Measurements from ENCODE around the gene SMARCD1. TPM values are rescaled to one million over a fixed set of nuclear protein-coding genes. Genes with fewer than 3 reads are reported as not detected.

Gene SMARCD1
- total and polyA plus RNA-seq, 9 of the 15 experiments (the other 6 are each of a cell fraction or from before 2014, with no cell fraction given), result 0.86 to 91.7 (median 48.0) TPM

DNA sequence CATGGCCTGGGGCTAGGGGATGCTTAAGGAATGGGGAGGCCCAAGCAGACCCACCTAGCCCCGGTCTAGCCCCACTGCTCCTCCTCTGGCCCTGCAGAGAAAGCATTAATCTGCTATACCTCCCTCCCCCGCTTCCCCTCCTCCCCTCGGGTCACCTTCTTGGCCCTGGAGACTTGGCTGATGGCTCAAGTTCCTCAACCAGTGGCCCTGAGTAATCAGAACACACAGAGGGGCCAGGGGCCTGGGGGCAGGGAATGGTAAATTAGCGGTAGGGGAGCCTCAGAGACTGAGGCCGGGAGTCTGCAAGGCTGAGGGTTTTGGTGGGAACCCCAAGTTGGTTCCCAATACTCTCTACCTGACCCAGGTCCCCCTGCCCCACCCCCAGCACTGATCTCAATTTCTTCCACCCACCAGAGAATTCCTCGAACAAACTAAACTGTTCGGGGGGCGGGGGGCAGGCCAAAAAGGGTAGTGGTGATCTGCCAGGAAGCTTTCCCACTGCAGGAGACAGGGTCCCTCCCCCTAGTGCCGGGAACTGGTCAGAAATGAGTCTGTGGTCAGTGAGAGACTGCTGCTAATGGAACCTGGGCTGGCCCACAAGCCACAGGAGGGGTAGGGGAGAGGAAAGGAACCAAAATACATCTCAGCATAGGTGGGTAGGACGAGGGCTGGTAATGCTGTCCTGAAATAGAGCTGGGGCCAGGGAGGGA, 12.8 kb upstream of the SMARCD1 start:
- no TSS peak for BruUV-seq (replicated peaks)
- intact Hi-C loops (cut with micrococcal nuclease) (no loop called here), in situ Hi-C loops (cut with MboI) (loop anchor here (5.0 kb wide), 1 partner anchor 240 kb away; no protein-coding TSS in a partner anchor)
- H3K79me2 ChIP-seq (ENCODE audit: control insufficient read depth, insufficient read depth, low read length), result no peaks in the 10 kb centered on the region
- H3K4me3 ChIP-seq, result no peak overlapping the region
- 13% methylated on average over 8 of the region's 10 CpGs for WGBS (ENCODE audit: insufficient coverage, low coverage, missing lambda C conversion rate)
- H3K36me3 ChIP-seq (ENCODE audit: control insufficient read depth, insufficient read depth, low read length), result no peaks in the 10 kb centered on the region
- H3K27me3 ChIP-seq (ENCODE audit: control insufficient read depth in 2 of 2, insufficient read depth in 2 of 2, low read length in 2 of 2), result peaks cover 0 to 6% of the 10 kb centered on the region in 2 experiments; a peak in 1 of 5 replicates
- DNase-seq (ENCODE audit: extremely low read depth in 1 of 4, low spot score in 3 of 4) (peak in 3 of 4 experiments; percentile 27 to 67 (median 39)), FAIRE-seq (peak; percentile 59), ATAC-seq (peak; percentile 46)
- H3K27ac ChIP-seq (ENCODE audit: extremely low read depth, low read depth, low read length), result no peak overlapping the region
- POLR2A ChIA-PET, result no interaction called here
- CTCF ChIA-PET (ENCODE audit: low intra/inter-chr PET ratio), result interaction anchor here (0.7 to 5.8 kb wide), 2 partner anchors 12 to 104 kb away, joined by 3 to 66 read pairs; no protein-coding TSS in a partner anchor
- H3K9ac ChIP-seq (ENCODE audit: insufficient read depth in 1 of 2, low read depth in 2 of 2, low read length in 2 of 2), result peak overlapping the region in 1 of 2 experiments; percentile 39; a peak in 1 of 4 replicates
- H4K20me1 ChIP-seq (replicated peaks; ENCODE audit: control insufficient read depth, insufficient read depth, low read length), result no peaks in the 10 kb centered on the region
- H3K4me1 ChIP-seq (replicated peaks in 1 of 2; ENCODE audit: control insufficient read depth in 2 of 2, insufficient read depth in 2 of 2, low read length in 2 of 2), result peaks cover 24 to 25% of the 10 kb centered on the region in 2 experiments; a peak in 4 of 5 replicates
- H3K4me2 ChIP-seq (ENCODE audit: insufficient read depth, low read length), result no peak overlapping the region
- H2AFZ ChIP-seq (ENCODE audit: low read depth, low read length), result 0 out of 2 replicates have a peak overlapping the region, but pooled peaks have one; percentile 19
- peaks cover 8% of the 10 kb centered on the region for H3K9me1 ChIP-seq (ENCODE audit: control insufficient read depth, insufficient read depth, low read length)
- no peaks in the 10 kb centered on the region for H3K9me3 ChIP-seq (replicated peaks; ENCODE audit: control insufficient read depth, insufficient read depth, low read depth, low read length)
- TF ChIP-seq, protein P1, sequence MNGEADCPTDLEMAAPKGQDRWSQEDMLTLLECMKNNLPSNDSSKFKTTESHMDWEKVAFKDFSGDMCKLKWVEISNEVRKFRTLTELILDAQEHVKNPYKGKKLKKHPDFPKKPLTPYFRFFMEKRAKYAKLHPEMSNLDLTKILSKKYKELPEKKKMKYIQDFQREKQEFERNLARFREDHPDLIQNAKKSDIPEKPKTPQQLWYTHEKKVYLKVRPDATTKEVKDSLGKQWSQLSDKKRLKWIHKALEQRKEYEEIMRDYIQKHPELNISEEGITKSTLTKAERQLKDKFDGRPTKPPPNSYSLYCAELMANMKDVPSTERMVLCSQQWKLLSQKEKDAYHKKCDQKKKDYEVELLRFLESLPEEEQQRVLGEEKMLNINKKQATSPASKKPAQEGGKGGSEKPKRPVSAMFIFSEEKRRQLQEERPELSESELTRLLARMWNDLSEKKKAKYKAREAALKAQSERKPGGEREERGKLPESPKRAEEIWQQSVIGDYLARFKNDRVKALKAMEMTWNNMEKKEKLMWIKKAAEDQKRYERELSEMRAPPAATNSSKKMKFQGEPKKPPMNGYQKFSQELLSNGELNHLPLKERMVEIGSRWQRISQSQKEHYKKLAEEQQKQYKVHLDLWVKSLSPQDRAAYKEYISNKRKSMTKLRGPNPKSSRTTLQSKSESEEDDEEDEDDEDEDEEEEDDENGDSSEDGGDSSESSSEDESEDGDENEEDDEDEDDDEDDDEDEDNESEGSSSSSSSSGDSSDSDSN (IDR thresholded peaks at IDR 0.05; ENCODE audit: borderline replicate concordance in 1 of 2, low read depth in 2 of 2, low read length in 2 of 2), result no peak
- peak; percentile 38; the same call in 1 of the 2 replicates for TF ChIP-seq ESRRA (IDR thresholded peaks at IDR 0.05; ENCODE audit: borderline replicate concordance, low read depth)
- peak; percentile 58 for TF ChIP-seq EGR1 (conservative IDR thresholded peaks at IDR 0.05)
- TF ChIP-seq, protein P2, sequence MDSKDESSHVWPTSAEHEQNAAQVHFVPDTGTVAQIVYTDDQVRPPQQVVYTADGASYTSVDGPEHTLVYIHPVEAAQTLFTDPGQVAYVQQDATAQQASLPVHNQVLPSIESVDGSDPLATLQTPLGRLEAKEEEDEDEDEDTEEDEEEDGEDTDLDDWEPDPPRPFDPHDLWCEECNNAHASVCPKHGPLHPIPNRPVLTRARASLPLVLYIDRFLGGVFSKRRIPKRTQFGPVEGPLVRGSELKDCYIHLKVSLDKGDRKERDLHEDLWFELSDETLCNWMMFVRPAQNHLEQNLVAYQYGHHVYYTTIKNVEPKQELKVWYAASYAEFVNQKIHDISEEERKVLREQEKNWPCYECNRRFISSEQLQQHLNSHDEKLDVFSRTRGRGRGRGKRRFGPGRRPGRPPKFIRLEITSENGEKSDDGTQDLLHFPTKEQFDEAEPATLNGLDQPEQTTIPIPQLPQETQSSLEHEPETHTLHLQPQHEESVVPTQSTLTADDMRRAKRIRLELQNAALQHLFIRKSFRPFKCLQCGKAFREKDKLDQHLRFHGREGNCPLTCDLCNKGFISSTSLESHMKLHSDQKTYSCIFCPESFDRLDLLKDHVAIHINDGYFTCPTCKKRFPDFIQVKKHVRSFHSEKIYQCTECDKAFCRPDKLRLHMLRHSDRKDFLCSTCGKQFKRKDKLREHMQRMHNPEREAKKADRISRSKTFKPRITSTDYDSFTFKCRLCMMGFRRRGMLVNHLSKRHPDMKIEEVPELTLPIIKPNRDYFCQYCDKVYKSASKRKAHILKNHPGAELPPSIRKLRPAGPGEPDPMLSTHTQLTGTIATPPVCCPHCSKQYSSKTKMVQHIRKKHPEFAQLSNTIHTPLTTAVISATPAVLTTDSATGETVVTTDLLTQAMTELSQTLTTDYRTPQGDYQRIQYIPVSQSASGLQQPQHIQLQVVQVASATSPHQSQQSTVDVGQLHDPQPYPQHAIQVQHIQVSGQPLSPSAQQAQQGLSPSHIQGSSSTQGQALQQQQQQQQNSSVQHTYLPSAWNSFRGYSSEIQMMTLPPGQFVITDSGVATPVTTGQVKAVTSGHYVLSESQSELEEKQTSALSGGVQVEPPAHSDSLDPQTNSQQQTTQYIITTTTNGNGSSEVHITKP (IDR thresholded peaks at IDR 0.05; ENCODE audit: partially characterized antibody), result peak; percentile 48

Measured in K562 (cell line).